HepG2 (cell line): Measurements from ENCODE around the gene PLXDC2. TPM values are rescaled to one million over a fixed set of nuclear protein-coding genes. Genes with fewer than 3 reads are reported as not detected.

ENCODE experiments used
- ATAC-seq: fragments of 200-7000 bp; cut with Tn5 transposase; 3 replicates; pipeline ENCODE4 v1.9.1; 2020; ENCODE audit warnings: mild to moderate bottlenecking, moderate library complexity
- BruUV-seq: library from RNA; stranded (reverse); fragments of 400-500 nt; replicated peaks from 2 replicates; lab custom pipeline; 2021; lab: Mats Ljungman, UMichigan
- CTCF ChIA-PET: fragments of 300-600 bp; formaldehyde crosslinking; extraction: SDS; loops from one replicate; lab custom pipeline; 2021; ENCODE audit warnings: low total read pairs, inconsistent platforms, low intra/inter-chr PET ratio; lab: Yijun Ruan, JAX
- POLR2A ChIA-PET: fragments of 350-600 bp; sonication (Branson Sonifier 250); formaldehyde crosslinking; loops from one replicate; lab custom pipeline; 2020; ENCODE audit warnings: antibody characterized with exemption, inconsistent platforms; lab: Yijun Ruan, JAX
- DNase-seq: peaks from one replicate; pipeline ENCODE4 v3.0.0-alpha.2; 2015; ENCODE audit warnings: low spot score
- FAIRE-seq: peaks from 3 replicates; lab custom pipeline; 2011; peaks lifted over from hg19 to GRCh38; lab: Jason Lieb, UNC
- H2AFZ ChIP-seq: one replicate; pipeline ENCODE4 v1.6.1; 2011; ENCODE audit warnings: low read length, inconsistent platforms
- H3K27ac ChIP-seq: fragments of 300-600 bp; 3 replicates; pipeline ENCODE4 v1.8.0; 2011; ENCODE audit warnings: mixed run types, mild to moderate bottlenecking, mixed read lengths, low read length, inconsistent platforms; ENCODE audit not compliant: insufficient read depth; ENCODE audit errors: extremely low read length
- H3K27me3 ChIP-seq, 2 experiments: fragments of 200-600 bp in 1 of 2; 2 replicates in 1 of 2; 3 replicates in 1 of 2; pipeline versions ENCODE4 v1.6.0 to v1.8.0; 2011; ENCODE audit warnings: low read length in 2 of 2, mild to moderate bottlenecking in 2 of 2, moderate library complexity in 2 of 2, inconsistent platforms in 1 of 2; ENCODE audit not compliant: insufficient read depth in 2 of 2, control insufficient read depth in 1 of 2
- H3K36me3 ChIP-seq, 2 experiments: fragments of 200-600 bp in 1 of 2; replicated peaks in 1 of 2; 2 replicates in 1 of 2; 3 replicates in 1 of 2; pipeline versions ENCODE4 v1.5.1 to v1.8.0; 2011; ENCODE audit warnings: low read length in 2 of 2, inconsistent platforms in 1 of 2; ENCODE audit not compliant: insufficient read depth in 2 of 2, control insufficient read depth in 1 of 2
- H3K4me1 ChIP-seq: 2 replicates; pipeline ENCODE4 v1.5.1; 2012; ENCODE audit warnings: low read length, inconsistent platforms; ENCODE audit not compliant: insufficient read depth
- H3K4me2 ChIP-seq: 2 replicates; pipeline ENCODE4 v1.6.0; 2011; ENCODE audit warnings: low read depth, low read length, inconsistent platforms
- H3K4me3 ChIP-seq, 3 experiments: fragments of 200-600 bp in 1 of 3; sonication (generic), shearing (Covaris generic) in 1 of 3; replicated peaks in 1 of 3; 2 replicates each; pipeline ENCODE4 v1.5.1; 2011 to 2016; ENCODE audit warnings: low read length in 3 of 3, inconsistent platforms in 2 of 3, low read depth in 2 of 3, mild to moderate bottlenecking in 2 of 3, control low read depth in 1 of 3, mixed read lengths in 1 of 3; ENCODE audit not compliant: insufficient read depth in 1 of 3
- H3K79me2 ChIP-seq: one replicate; pipeline ENCODE4 v1.6.1; 2011; ENCODE audit warnings: low read length, inconsistent platforms; ENCODE audit not compliant: insufficient read depth
- H3K9ac ChIP-seq: 2 replicates; pipeline ENCODE4 v1.6.0; 2011; ENCODE audit warnings: mild to moderate bottlenecking, low read depth, low read length, inconsistent platforms; ENCODE audit not compliant: insufficient read depth
- H3K9me3 ChIP-seq: 2 replicates; pipeline ENCODE4 v1.5.1; 2012; ENCODE audit warnings: mild to moderate bottlenecking, low read length
- H4K20me1 ChIP-seq: 2 replicates; pipeline ENCODE4 v1.6.0; 2011; ENCODE audit warnings: inconsistent platforms, mild to moderate bottlenecking, low read length, moderate library complexity; ENCODE audit not compliant: insufficient read depth
- ATF2 ChIP-seq: sonication (generic); formaldehyde crosslinking; IDR thresholded peaks from 2 replicates; pipeline ENCODE4 v1.4.0; 2020; ENCODE audit warnings: missing genetic modification reagents
- GPBP1L1 ChIP-seq: sonication (generic); formaldehyde crosslinking; IDR thresholded peaks from 2 replicates; pipeline ENCODE4 v1.5.0; 2020; ENCODE audit warnings: mild to moderate bottlenecking, missing genetic modification reagents
- HNF4G ChIP-seq, 2 experiments: sonication (generic) in 1 of 2; formaldehyde crosslinking in 1 of 2; IDR thresholded peaks; 2 replicates each; pipeline versions ENCODE4 v1.4.0 to v1.6.1; 2011 to 2020; ENCODE audit warnings: borderline replicate concordance in 2 of 2, low read depth in 2 of 2, mild to moderate bottlenecking in 2 of 2, low read length in 1 of 2, missing genetic modification reagents in 1 of 2, moderate library complexity in 1 of 2
- PCBP1 ChIP-seq: fragments of 200-400 bp; formaldehyde crosslinking; IDR thresholded peaks from 2 replicates; pipeline ENCODE4 v1.6.1; 2017; ENCODE audit warnings: mild to moderate bottlenecking, low read depth, low read length, borderline replicate concordance
- TCF7 ChIP-seq: sonication (generic); IDR thresholded peaks from 2 replicates; pipeline ENCODE4 v1.6.1; 2016; ENCODE audit warnings: antibody characterized with exemption, low read depth
- ZMYM3 ChIP-seq: sonication (generic); formaldehyde crosslinking; IDR thresholded peaks from 2 replicates; pipeline ENCODE4 v1.5.1; 2020; ENCODE audit warnings: mild to moderate bottlenecking, missing genetic modification reagents
- WGBS: methylation state at CpG from one replicate; pipeline ENCODE4 v1.1.6; 2017; ENCODE audit warnings: low lambda C conversion rate; 5-methylcytosine and 5-hydroxymethylcytosine counted together
- in situ Hi-C: cut with HindIII; loops from 2 replicates; pipeline ENCODE4 v1.10.0; 2017; ENCODE audit warnings: low pct_unique_long_range_greater_than_20kb; ENCODE audit not compliant: extremely low pct_ligation_motif_present
- intact Hi-C: fragments of 100-400 bp; cut with micrococcal nuclease; formaldehyde crosslinking; loops from one replicate; pipeline ENCODE4 v1.10.0; 2022; ENCODE audit not compliant: unreplicated experiment
- polyA plus RNA-seq, 8 experiments: library from polyadenylated mRNA; depleted of rRNA in 3 of 8; stranded (reverse) in 7 of 8; unstranded in 1 of 8; fragments of >200 nt; fragmentation: Illumina TruSeq in 4 of 8; extraction: Trizol in 4 of 8; gene quantifications; 2 replicates each; pipeline versions ENCODE4 v1.2.1 to v1.2.3, GENCODE V29; 2011 to 2016; ENCODE audit warnings: low read depth in 4 of 8, missing spikeins in 1 of 8, mixed read lengths in 1 of 8; ENCODE audit not compliant: insufficient read depth in 1 of 8
- total RNA-seq, 5 experiments: library from RNA; depleted of rRNA; stranded (reverse); fragments of >200 nt; fragmentation: Illumina TruSeq; extraction: Trizol; gene quantifications; 2 replicates each; pipeline ENCODE4 v1.2.3, GENCODE V29; 2016; ENCODE audit warnings: low read depth in 1 of 5
- TF ChIP-seq, protein P1 (sequence below): sonication (generic); formaldehyde crosslinking; IDR thresholded peaks from 2 replicates; pipeline ENCODE4 v1.4.0; 2020; ENCODE audit warnings: mild to moderate bottlenecking, missing genetic modification reagents, borderline replicate concordance
- TF ChIP-seq, protein P2 (sequence below): fragments of 450-650 bp; IDR thresholded peaks from 2 replicates; pipeline ENCODE4 v1.6.1; 2017; ENCODE audit warnings: mild to moderate bottlenecking
- TF ChIP-seq, protein P3 (sequence below): sonication (generic); formaldehyde crosslinking; IDR thresholded peaks from 2 replicates; pipeline ENCODE4 v1.4.0; 2020; ENCODE audit warnings: mild to moderate bottlenecking, low read depth, missing genetic modification reagents

PLXDC2 gene
- total and polyA plus RNA-seq, 2 of the 13 experiments (the other 11 are each of a cell fraction or from before 2014, with no cell fraction given) = 2.1 to 2.4 TPM

DNA sequence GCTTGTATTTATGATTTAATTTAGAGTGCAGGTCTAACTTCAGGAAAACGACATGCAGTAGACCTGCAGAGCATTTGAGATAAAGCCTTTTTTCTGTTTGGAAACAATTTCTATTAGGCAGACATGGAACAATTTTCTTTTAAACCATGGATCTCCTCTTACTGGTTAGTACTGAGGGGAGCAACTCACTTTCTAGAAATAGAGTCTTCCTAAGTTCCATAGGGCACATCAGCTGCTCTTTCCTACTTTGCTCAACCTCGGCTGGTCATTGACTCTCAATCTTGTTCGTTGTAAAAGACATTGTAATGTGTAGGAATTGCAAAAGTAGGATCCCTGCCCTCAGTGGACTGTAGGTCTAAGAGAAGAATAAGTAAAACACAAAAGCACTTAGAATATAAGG lies 58.0 kb downstream of the PLXDC2 start (continued):
- TF ChIP-seq, protein P1, sequence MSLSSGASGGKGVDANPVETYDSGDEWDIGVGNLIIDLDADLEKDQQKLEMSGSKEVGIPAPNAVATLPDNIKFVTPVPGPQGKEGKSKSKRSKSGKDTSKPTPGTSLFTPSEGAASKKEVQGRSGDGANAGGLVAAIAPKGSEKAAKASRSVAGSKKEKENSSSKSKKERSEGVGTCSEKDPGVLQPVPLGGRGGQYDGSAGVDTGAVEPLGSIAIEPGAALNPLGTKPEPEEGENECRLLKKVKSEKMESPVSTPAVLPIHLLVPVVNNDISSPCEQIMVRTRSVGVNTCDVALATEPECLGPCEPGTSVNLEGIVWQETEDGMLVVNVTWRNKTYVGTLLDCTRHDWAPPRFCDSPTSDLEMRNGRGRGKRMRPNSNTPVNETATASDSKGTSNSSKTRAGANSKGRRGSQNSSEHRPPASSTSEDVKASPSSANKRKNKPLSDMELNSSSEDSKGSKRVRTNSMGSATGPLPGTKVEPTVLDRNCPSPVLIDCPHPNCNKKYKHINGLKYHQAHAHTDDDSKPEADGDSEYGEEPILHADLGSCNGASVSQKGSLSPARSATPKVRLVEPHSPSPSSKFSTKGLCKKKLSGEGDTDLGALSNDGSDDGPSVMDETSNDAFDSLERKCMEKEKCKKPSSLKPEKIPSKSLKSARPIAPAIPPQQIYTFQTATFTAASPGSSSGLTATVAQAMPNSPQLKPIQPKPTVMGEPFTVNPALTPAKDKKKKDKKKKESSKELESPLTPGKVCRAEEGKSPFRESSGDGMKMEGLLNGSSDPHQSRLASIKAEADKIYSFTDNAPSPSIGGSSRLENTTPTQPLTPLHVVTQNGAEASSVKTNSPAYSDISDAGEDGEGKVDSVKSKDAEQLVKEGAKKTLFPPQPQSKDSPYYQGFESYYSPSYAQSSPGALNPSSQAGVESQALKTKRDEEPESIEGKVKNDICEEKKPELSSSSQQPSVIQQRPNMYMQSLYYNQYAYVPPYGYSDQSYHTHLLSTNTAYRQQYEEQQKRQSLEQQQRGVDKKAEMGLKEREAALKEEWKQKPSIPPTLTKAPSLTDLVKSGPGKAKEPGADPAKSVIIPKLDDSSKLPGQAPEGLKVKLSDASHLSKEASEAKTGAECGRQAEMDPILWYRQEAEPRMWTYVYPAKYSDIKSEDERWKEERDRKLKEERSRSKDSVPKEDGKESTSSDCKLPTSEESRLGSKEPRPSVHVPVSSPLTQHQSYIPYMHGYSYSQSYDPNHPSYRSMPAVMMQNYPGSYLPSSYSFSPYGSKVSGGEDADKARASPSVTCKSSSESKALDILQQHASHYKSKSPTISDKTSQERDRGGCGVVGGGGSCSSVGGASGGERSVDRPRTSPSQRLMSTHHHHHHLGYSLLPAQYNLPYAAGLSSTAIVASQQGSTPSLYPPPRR (CRISPR knock-in tag) = no peak
- no peak for TF ChIP-seq PCBP1
- TF ChIP-seq, protein P2, sequence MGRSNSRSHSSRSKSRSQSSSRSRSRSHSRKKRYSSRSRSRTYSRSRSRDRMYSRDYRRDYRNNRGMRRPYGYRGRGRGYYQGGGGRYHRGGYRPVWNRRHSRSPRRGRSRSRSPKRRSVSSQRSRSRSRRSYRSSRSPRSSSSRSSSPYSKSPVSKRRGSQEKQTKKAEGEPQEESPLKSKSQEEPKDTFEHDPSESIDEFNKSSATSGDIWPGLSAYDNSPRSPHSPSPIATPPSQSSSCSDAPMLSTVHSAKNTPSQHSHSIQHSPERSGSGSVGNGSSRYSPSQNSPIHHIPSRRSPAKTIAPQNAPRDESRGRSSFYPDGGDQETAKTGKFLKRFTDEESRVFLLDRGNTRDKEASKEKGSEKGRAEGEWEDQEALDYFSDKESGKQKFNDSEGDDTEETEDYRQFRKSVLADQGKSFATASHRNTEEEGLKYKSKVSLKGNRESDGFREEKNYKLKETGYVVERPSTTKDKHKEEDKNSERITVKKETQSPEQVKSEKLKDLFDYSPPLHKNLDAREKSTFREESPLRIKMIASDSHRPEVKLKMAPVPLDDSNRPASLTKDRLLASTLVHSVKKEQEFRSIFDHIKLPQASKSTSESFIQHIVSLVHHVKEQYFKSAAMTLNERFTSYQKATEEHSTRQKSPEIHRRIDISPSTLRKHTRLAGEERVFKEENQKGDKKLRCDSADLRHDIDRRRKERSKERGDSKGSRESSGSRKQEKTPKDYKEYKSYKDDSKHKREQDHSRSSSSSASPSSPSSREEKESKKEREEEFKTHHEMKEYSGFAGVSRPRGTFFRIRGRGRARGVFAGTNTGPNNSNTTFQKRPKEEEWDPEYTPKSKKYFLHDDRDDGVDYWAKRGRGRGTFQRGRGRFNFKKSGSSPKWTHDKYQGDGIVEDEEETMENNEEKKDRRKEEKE = no peak
- TF ChIP-seq, all 625 proteins: peak for 0

DNA sequence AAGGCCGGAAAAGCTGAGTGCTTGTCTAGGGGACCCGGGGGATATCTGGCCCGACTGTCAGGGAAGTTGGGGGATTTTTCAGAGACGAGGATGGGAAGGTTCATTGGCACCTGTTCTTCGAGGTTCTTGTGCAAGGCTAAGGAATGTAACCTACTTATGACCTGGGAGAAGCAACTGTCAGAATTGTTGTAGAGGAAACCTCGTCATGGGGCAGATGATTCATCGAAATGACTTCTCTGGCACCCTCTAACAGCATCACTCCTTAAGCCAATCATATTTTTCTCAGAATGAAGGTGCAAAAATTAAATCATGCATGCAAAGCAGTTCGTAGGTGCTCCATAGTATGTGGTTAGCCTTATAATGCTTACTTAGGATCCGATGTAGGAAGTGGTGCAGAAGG lies 58.6 kb downstream of the PLXDC2 start:
- intact Hi-C loops = no loop called here
- H3K4me2 ChIP-seq = no peak overlapping the region
- DNase-seq (no peak), ATAC-seq (no peak), FAIRE-seq (no peak)
- in situ Hi-C loops = no loop called here
- 31% methylated on average over 9 of the region's 9 CpGs for WGBS
- ChIA-PET POLR2A (no interaction called here), CTCF (no interaction called here)
- H3K27me3 ChIP-seq = no peaks in the 10 kb centered on the region
- H3K4me1 ChIP-seq = no peaks in the 10 kb centered on the region
- H3K9me3 ChIP-seq = no peaks in the 10 kb centered on the region
- H3K79me2 ChIP-seq = no peaks in the 10 kb centered on the region
- H4K20me1 ChIP-seq = no peaks in the 10 kb centered on the region
- BruUV-seq = no TSS peak
- H3K9ac ChIP-seq = no peak overlapping the region
- H2AFZ ChIP-seq = no peak overlapping the region
- H3K27ac ChIP-seq = no peak overlapping the region
- no peaks in the 10 kb centered on the region for H3K36me3 ChIP-seq
- no peak overlapping the region for H3K4me3 ChIP-seq
- TF ChIP-seq ATF2 (CRISPR knock-in tag) (no peak), GPBP1L1 (no peak), HNF4G (IDR thresholded peaks at IDR 0.05; ENCODE audit: borderline replicate concordance, low read depth, low read length) (no peak), HNF4G (CRISPR knock-in tag; IDR thresholded peaks at IDR 0.05; ENCODE audit: borderline replicate concordance, low read depth) (no peak), ZMYM3 (CRISPR knock-in tag) (no peak), TCF7 (no peak)
- TF ChIP-seq, protein P3, sequence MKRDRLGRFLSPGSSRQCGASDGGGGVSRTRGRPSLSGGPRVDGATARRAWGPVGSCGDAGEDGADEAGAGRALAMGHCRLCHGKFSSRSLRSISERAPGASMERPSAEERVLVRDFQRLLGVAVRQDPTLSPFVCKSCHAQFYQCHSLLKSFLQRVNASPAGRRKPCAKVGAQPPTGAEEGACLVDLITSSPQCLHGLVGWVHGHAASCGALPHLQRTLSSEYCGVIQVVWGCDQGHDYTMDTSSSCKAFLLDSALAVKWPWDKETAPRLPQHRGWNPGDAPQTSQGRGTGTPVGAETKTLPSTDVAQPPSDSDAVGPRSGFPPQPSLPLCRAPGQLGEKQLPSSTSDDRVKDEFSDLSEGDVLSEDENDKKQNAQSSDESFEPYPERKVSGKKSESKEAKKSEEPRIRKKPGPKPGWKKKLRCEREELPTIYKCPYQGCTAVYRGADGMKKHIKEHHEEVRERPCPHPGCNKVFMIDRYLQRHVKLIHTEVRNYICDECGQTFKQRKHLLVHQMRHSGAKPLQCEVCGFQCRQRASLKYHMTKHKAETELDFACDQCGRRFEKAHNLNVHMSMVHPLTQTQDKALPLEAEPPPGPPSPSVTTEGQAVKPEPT = no peak
